ELF-1 (cell line): ENCODE results near the gene C6orf62.
"Not testable (repeated sequence)": the region's sequence is repeated elsewhere in the genome, so short reads cannot be mapped to it uniquely, and the experiment has no call there.

ENCODE experiments used
- DNase-seq: peaks from one replicate; pipeline ENCODE4 v3.0.0-alpha.2; 2016; ENCODE audit warnings: low read depth, low spot score

The C6orf62 gene

GRCh38 chr6:24668066-24668996 is 50.6 kb downstream of the C6orf62 start:
- DNase-seq: not testable (repeated sequence)

GRCh38 chr6:24667378-24667803 is 51.6 kb downstream of the C6orf62 start:
- no peak for DNase-seq

- DNase-seq: peak; percentile 99
These were observed 52.1 kb downstream of the C6orf62 start, which contains the start of the genes ACOT13 and TDP2 for GRCh38 chr6:24666641-24667377. Gene ACOT13, plus strand, starts transcription at chr6:24667077. Its CDS starts 187 bp downstream, at chr6:24667264. Gene TDP2, minus strand, starts transcription at chr6:24666899. Its CDS starts 37 bp downstream, at chr6:24666862.

- DNase-seq: no peak
These were observed 52.8 kb downstream of the C6orf62 start for GRCh38 chr6:24666097-24666640.

- no peak for DNase-seq
These were observed 54.6 kb downstream of the C6orf62 start for GRCh38 chr6:24664046-24664987.

- DNase-seq: no peak
These were observed 55.8 kb downstream of the C6orf62 start for GRCh38 chr6:24663189-24663588.

- no peak for DNase-seq
These were observed 56.7 kb downstream of the C6orf62 start for GRCh38 chr6:24662236-24662635.

GRCh38 chr6:24661759-24662158 is 57.2 kb downstream of the C6orf62 start:
- DNase-seq: not testable (repeated sequence)

GRCh38 chr6:24660105-24660504 is 58.8 kb downstream of the C6orf62 start:
- DNase-seq: no peak

- DNase-seq: no peak
These were observed 59.4 kb downstream of the C6orf62 start for GRCh38 chr6:24659561-24659960.

- peak; percentile 45 for DNase-seq
These were observed 60.1 kb downstream of the C6orf62 start for GRCh38 chr6:24658573-24659560.

GRCh38 chr6:24655215-24655614 is 63.7 kb downstream of the C6orf62 start:
- no peak for DNase-seq
